NK-92 (cell line): Measurements from ENCODE around the gene TRIM54.
"Not testable (repeated sequence)": the region's sequence is repeated elsewhere in the genome, so short reads cannot be mapped to it uniquely, and the experiment has no call there.

Experiments used
- DNase-seq: peaks from one replicate; lab custom pipeline; 2025; ENCODE audit not compliant: unreplicated experiment; lab: John Stamatoyannopoulos, UW

Gene TRIM54

GRCh38 chr2:27256855-27257454, 25.3 kb upstream of the TRIM54 start:
- DNase-seq, result no peak

GRCh38 chr2:27258051-27258450, 24.2 kb upstream of the TRIM54 start:
- DNase-seq, result no peak

- DNase-seq, result no peak
These were observed 20.8 kb upstream of the TRIM54 start for GRCh38 chr2:27261241-27261925.

GRCh38 chr2:27261926-27262298, 20.3 kb upstream of the TRIM54 start:
- DNase-seq, result no peak

GRCh38 chr2:27262379-27263286, 19.6 kb upstream of the TRIM54 start, which contains the start of gene SLC30A3:
Gene SLC30A3, minus strand, starts transcription at chr2:27263047. Its CDS starts 141 bp downstream, at chr2:27262906.
- DNase-seq, result no peak

GRCh38 chr2:27263287-27264252, 18.7 kb upstream of the TRIM54 start:
- DNase-seq, result no peak

GRCh38 chr2:27264253-27264752, 17.9 kb upstream of the TRIM54 start:
- no peak for DNase-seq

- no peak for DNase-seq
These were observed 17.3 kb upstream of the TRIM54 start for GRCh38 chr2:27264753-27265535.

GRCh38 chr2:27265536-27265870, 16.7 kb upstream of the TRIM54 start:
- no peak for DNase-seq

GRCh38 chr2:27268296-27268695, 13.9 kb upstream of the TRIM54 start:
- DNase-seq, result not testable (repeated sequence)

- DNase-seq, result no peak
These were observed 12.1 kb upstream of the TRIM54 start for GRCh38 chr2:27270131-27270530.

- DNase-seq, result no peak
These were observed 11.6 kb upstream of the TRIM54 start for GRCh38 chr2:27270670-27271069.

- no peak for DNase-seq
These were observed 10.4 kb upstream of the TRIM54 start for GRCh38 chr2:27271631-27272340.

- not testable (repeated sequence) for DNase-seq
These were observed 9.4 kb upstream of the TRIM54 start for GRCh38 chr2:27272537-27273522.

GRCh38 chr2:27275211-27276150, 6.7 kb upstream of the TRIM54 start, which contains the start of gene DNAJC5G:
Gene DNAJC5G, plus strand, starts transcription at chr2:27275433. Its CDS starts 1,296 bp downstream, at chr2:27276729.
- no peak for DNase-seq

GRCh38 chr2:27278010-27278409, 4.2 kb upstream of the TRIM54 start:
- no peak for DNase-seq

GRCh38 chr2:27280826-27281225, 1.4 kb upstream of the TRIM54 start:
- DNase-seq, result no peak
